ENCODE results near the gene TCEAL4. TPM values are rescaled to one million over a fixed set of nuclear protein-coding genes. Genes with fewer than 3 reads are reported as not detected.

Gene TCEAL4
- total RNA-seq, 1 experiment from 2014 or later: 68.0 TPM

DNA sequence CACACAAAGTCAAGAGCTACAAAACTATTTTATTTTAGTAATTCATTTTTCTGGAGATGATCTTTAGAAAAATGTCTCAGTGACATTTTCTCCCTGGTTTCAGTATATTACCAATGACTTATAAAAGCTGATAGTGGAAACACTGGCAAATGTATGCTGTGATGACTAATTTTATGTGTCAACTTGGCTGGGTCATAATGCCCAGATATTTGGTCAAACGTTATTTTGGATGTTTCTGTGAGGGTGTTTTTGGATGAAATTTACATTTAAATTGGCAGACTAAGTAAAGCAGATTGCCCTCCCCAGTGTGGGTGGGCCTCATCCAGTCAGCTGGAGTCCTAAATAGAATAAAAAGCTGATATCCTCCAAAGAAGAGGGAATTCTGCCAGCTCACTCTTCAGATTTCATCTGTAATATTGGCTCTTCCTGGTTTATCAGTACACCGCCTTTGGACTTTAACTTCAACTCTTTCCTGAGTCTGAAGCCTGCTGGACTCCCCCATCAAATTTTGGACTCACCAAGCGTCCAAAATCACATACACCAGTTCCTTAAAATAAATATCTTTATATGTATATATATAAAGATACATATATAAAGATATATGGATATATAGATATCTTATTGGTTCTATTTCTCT lies 34.8 kb upstream of the TCEAL4 start:
- no TSS peak for BruUV-seq (replicated peaks)
- intact Hi-C loops (cut with micrococcal nuclease; ENCODE audit: unreplicated experiment): no loop called here
- Mint-ChIP-seq H3K27ac (ENCODE audit: unreplicated experiment) (no peak overlapping the region), H3K9me3 (ENCODE audit: low read depth, unreplicated experiment) (no peaks in the 10 kb centered on the region), H3K27me3 (ENCODE audit: unreplicated experiment) (no peaks in the 10 kb centered on the region), H3K36me3 (ENCODE audit: insufficient read depth, unreplicated experiment) (peaks cover 5% of the 10 kb centered on the region), H3K4me1 (ENCODE audit: low read depth, unreplicated experiment) (peaks cover 12% of the 10 kb centered on the region), H3K4me3 (ENCODE audit: low read depth, unreplicated experiment) (no peak overlapping the region)
- no peak for DNase-seq
- CTCF ChIA-PET: no interaction called here
- TF ChIP-seq CTCF (IDR thresholded peaks at IDR 0.05; ENCODE audit: unreplicated experiment): no peak

DNA sequence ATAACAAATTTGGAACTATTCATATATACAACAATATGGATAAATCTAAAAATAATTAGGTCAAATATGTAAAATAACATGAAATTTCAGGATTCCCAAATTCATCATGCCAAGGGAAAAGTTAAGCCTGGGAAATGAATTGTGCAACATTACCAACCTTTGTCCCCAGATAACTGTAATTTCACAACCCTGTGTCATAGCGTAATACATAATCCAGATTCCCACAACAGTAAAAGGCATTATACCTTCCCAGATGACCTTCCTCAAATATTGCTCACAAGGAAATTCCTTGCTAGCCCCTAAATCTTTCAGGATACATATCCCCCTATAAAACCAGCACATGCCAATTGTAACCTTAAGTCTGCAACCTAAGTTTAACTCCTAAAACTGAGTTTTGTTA lies 33.1 kb upstream of the TCEAL4 start:
- CTCF ChIA-PET: no interaction called here
- peaks cover 12% of the 10 kb centered on the region for H3K4me1 Mint-ChIP-seq (ENCODE audit: low read depth, unreplicated experiment)
- no peak for TF ChIP-seq CTCF (IDR thresholded peaks at IDR 0.05; ENCODE audit: unreplicated experiment)
- DNase-seq: no peak
- no peak overlapping the region for H3K27ac Mint-ChIP-seq (ENCODE audit: unreplicated experiment)
- no peaks in the 10 kb centered on the region for H3K9me3 Mint-ChIP-seq (ENCODE audit: low read depth, unreplicated experiment)
- H3K36me3 Mint-ChIP-seq (ENCODE audit: insufficient read depth, unreplicated experiment): peaks cover 5% of the 10 kb centered on the region
- BruUV-seq (replicated peaks): no TSS peak
- no peak overlapping the region for H3K4me3 Mint-ChIP-seq (ENCODE audit: low read depth, unreplicated experiment)
- intact Hi-C loops (cut with micrococcal nuclease; ENCODE audit: unreplicated experiment): no loop called here
- H3K27me3 Mint-ChIP-seq (ENCODE audit: unreplicated experiment): no peaks in the 10 kb centered on the region

- intact Hi-C loops (cut with micrococcal nuclease; ENCODE audit: unreplicated experiment): no loop called here
- CTCF ChIA-PET: no interaction called here
- no TSS peak for BruUV-seq (replicated peaks)
- H3K27ac Mint-ChIP-seq (ENCODE audit: unreplicated experiment): peak overlapping the region; percentile 83
- no peak for TF ChIP-seq CTCF (IDR thresholded peaks at IDR 0.05; ENCODE audit: unreplicated experiment)
- peaks cover 12% of the 10 kb centered on the region for H3K4me1 Mint-ChIP-seq (ENCODE audit: low read depth, unreplicated experiment)
- no peaks in the 10 kb centered on the region for H3K27me3 Mint-ChIP-seq (ENCODE audit: unreplicated experiment)
- peaks cover 5% of the 10 kb centered on the region for H3K36me3 Mint-ChIP-seq (ENCODE audit: insufficient read depth, unreplicated experiment)
- peak; percentile 36 for DNase-seq
- peak overlapping the region; percentile 62 for H3K4me3 Mint-ChIP-seq (ENCODE audit: low read depth, unreplicated experiment)
- no peaks in the 10 kb centered on the region for H3K9me3 Mint-ChIP-seq (ENCODE audit: low read depth, unreplicated experiment)
These were observed 30.5 kb upstream of the TCEAL4 start for GRCh38 chrX:103554687-103555424.

DNA sequence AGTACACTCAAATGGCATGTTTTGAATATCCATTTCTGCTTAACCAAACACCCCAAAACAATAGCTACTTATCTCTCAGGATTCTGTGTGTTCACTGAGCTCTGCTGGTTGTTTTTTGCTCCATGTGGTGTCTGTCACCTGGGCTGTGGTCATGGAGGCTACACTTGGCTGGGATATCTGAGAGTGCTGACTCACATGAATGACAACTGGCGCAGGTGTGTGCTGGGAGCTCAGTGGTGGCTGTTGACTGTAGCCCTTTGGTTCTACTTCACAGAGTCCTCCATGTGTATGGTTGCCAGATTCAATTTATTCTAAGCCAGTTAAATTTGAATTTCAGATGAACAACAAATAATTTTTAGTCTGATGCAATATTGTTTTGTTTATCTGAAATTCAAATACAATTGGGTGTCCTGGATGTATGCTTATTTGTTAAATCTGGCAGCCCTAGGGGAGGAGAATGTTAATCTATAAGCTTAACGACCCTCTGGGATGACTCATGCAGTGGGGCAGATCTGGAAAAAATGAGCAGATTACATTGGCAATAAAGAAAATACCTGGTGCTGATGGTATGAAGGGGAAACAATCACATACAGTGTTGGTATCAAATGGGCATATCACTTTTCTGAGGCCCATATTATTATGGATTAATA lies 28.2 kb upstream of the TCEAL4 start:
- no peak for DNase-seq
- no TSS peak for BruUV-seq (replicated peaks)
- CTCF ChIA-PET: no interaction called here
- H3K36me3 Mint-ChIP-seq (ENCODE audit: insufficient read depth, unreplicated experiment): peaks cover 5% of the 10 kb centered on the region
- TF ChIP-seq CTCF (IDR thresholded peaks at IDR 0.05; ENCODE audit: unreplicated experiment): no peak
- H3K9me3 Mint-ChIP-seq (ENCODE audit: low read depth, unreplicated experiment): no peaks in the 10 kb centered on the region
- intact Hi-C loops (cut with micrococcal nuclease; ENCODE audit: unreplicated experiment): no loop called here
- no peaks in the 10 kb centered on the region for H3K27me3 Mint-ChIP-seq (ENCODE audit: unreplicated experiment)
- peaks cover 11% of the 10 kb centered on the region for H3K4me1 Mint-ChIP-seq (ENCODE audit: low read depth, unreplicated experiment)
- H3K4me3 Mint-ChIP-seq (ENCODE audit: low read depth, unreplicated experiment): no peak overlapping the region
- no peak overlapping the region for H3K27ac Mint-ChIP-seq (ENCODE audit: unreplicated experiment)

Data from Calu3 (cell line).